Immature natural killer cell (primary cell): ENCODE results near the gene AP2B1. TPM values are rescaled to one million over a fixed set of nuclear protein-coding genes. Genes with fewer than 3 reads are reported as not detected.
"Not testable (repeated sequence)": the region's sequence is repeated elsewhere in the genome, so short reads cannot be mapped to it uniquely, and the experiment has no call there.

Experiments used
- DNase-seq, 3 donors: peaks; one replicate each; pipeline ENCODE4 v3.0.0; 2022; ENCODE audit warnings: mixed read lengths in 1 of 3
- H3K27ac Mint-ChIP-seq, 6 donors: one replicate each; pipeline ENCODE4 v1.8.0; 2020; ENCODE audit warnings: mixed read lengths in 6 of 6, mild to moderate bottlenecking in 5 of 6, inconsistent platforms in 4 of 6, moderate library complexity in 3 of 6
- H3K27me3 Mint-ChIP-seq, 3 donors: one replicate each; pipeline ENCODE4 v1.8.0; 2020 to 2021; ENCODE audit warnings: low read depth in 3 of 3, mild to moderate bottlenecking in 3 of 3, mixed read lengths in 3 of 3, moderate library complexity in 3 of 3, inconsistent platforms in 1 of 3
- H3K36me3 Mint-ChIP-seq, 3 donors: one replicate each; pipeline ENCODE4 v1.8.0; 2020; ENCODE audit warnings: mixed read lengths in 3 of 3, inconsistent platforms in 2 of 3, mild to moderate bottlenecking in 2 of 3
- H3K4me1 Mint-ChIP-seq, 2 donors: one replicate each; pipeline ENCODE4 v1.8.0; 2020; ENCODE audit warnings: inconsistent platforms in 2 of 2, mild to moderate bottlenecking in 2 of 2, mixed read lengths in 2 of 2, moderate library complexity in 1 of 2
- H3K4me3 Mint-ChIP-seq, 5 donors: one replicate each; pipeline ENCODE4 v1.8.0; 2020; ENCODE audit warnings: mild to moderate bottlenecking in 5 of 5, mixed read lengths in 5 of 5, inconsistent platforms in 3 of 5, moderate library complexity in 3 of 5
- H3K9me3 Mint-ChIP-seq, 6 donors: one replicate each; pipeline ENCODE4 v1.8.0; 2020; ENCODE audit warnings: mild to moderate bottlenecking in 6 of 6, mixed read lengths in 6 of 6, inconsistent platforms in 4 of 6, moderate library complexity in 3 of 6
- polyA plus RNA-seq, 3 donors: library from polyadenylated mRNA; unstranded; fragments of 300-500 nt; fragmentation: Illumina TruSeq; gene quantifications; one replicate each; pipeline ENCODE4 v1.2.3, GENCODE V29; 2021

The AP2B1 gene
- polyA plus RNA-seq, 3 donors from 2014 or later: 43.7 to 79.9 (median 51.4) TPM

DNA sequence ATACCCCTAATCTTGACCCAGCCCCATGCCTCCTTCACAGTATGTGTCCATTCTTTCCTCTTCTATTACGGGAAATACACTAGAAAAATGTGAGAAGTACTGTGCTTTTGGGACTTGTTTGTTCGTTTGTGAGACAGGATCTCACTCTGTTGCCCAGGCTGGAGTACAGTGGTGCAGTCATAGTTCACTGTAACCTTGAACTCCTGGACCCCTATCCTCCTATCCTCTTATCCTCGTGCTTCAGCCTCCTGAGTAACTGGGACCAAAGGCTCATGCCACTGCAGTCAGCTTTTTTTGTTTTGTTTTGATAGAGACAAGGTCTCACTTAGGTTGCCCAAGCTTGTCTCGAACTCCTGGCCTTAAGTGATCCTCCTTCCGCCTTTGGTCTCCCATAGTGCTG is 114.4 kb downstream of the AP2B1 start:
- no peaks in the 10 kb centered on the region for H3K27me3 Mint-ChIP-seq
- peaks cover 0 to 5% of the 10 kb centered on the region in 2 donors for H3K4me1 Mint-ChIP-seq
- H3K4me3 Mint-ChIP-seq: no peak overlapping the region
- DNase-seq: no peak
- H3K27ac Mint-ChIP-seq: peak overlapping the region in 1 of 6 donors; percentile 7
- peaks cover 9 to 12% (median 9%) of the 10 kb centered on the region in 3 donors for H3K36me3 Mint-ChIP-seq
- H3K9me3 Mint-ChIP-seq: peaks cover 0 to 5% (median 0%) of the 10 kb centered on the region in 6 donors

DNA sequence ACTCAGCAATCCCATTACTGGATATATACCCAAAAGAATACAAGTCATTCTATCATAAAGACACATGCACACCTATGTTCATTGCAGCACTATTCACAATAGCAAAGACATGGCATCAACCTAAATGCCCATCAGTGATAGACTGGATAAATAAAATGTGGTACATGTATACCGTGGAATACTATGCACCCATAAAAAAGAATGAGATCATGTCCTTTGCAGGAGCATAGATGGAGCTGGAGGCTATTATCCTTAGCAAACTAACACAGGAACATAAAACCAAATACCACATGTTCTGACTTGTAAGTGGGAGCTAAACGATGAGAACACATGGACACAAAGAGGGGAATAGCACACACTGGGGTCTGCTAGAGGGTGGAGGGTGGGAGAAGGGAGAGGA is 116.2 kb downstream of the AP2B1 start:
- not testable (repeated sequence) for H3K9me3 Mint-ChIP-seq, H3K4me1 Mint-ChIP-seq, H3K27me3 Mint-ChIP-seq, DNase-seq, H3K4me3 Mint-ChIP-seq, H3K27ac Mint-ChIP-seq
- peaks cover 9 to 13% (median 9%) of the 10 kb centered on the region in 3 donors for H3K36me3 Mint-ChIP-seq

DNA sequence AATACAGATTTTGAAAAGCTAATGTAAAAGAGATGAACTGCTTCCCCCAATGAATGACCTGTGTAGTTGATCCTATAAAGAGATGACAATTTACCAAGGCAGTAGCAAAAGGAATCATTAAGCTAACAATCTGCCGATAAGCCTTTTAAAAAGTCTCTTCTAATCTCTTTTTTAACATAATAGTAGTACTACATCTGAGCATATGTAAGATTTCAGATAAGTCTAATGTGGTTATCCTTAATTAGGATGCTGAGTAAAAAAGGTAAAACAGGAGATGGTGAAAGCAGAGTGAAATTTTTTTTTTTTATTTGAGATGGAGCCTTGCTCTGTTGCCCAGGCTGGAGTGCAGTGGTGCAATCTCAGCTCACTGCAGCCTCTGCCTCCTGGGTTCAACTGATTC is 118.1 kb downstream of the AP2B1 start:
- DNase-seq: no peak
- peaks cover 0 to 5% (median 0%) of the 10 kb centered on the region in 6 donors for H3K9me3 Mint-ChIP-seq
- H3K4me3 Mint-ChIP-seq: no peak overlapping the region
- peaks cover 2 to 5% of the 10 kb centered on the region in 2 donors for H3K4me1 Mint-ChIP-seq
- no peak overlapping the region for H3K27ac Mint-ChIP-seq
- no peaks in the 10 kb centered on the region for H3K27me3 Mint-ChIP-seq
- peaks cover 10 to 22% (median 12%) of the 10 kb centered on the region in 3 donors for H3K36me3 Mint-ChIP-seq

DNA sequence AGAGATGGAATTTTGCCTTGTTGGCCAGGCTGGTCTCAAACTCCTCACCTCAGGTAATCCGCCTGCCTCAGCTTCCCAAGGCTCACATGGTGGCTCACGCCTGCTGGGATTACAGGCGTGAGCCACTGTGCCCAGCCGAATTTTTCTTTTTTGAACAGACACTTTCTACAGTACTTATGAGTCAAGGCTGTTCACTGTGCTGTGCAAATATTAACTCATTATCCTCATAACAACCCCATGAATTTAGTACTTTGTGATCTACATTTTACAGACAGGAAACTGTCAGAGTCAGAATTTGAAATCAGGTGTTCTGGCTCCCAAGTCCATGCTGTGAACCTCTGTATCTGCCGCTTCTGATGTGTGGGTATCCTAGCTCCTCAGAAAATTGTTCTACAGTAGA is 118.6 kb downstream of the AP2B1 start:
- Mint-ChIP-seq H3K36me3 (peaks cover 12 to 26% (median 14%) of the 10 kb centered on the region in 3 donors), H3K4me1 (peaks cover 2 to 5% of the 10 kb centered on the region in 2 donors), H3K27ac (peak overlapping the region in 1 of 6 donors; percentile 28)

DNA sequence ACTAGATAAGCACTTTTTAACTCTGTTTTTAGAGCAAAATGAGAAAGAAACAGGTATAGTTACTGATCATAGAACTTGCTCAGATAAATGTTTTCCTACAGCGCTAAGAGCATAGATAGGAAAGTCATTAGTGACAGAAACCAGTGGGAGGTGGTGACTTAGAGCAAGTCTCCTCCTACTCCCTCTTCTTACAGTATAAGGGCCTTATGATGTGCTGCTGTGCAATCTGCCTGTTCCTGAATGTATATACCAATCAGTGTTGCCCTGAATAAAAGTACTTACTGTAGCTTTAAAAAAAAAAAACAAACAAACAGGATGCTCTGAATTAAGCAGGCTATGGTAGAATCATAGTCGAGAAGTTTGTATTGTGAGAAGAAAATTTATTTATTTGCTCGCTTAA is 121.0 kb downstream of the AP2B1 start:
- no peaks in the 10 kb centered on the region for H3K27me3 Mint-ChIP-seq
- no peak for DNase-seq
- no peaks in the 10 kb centered on the region for H3K9me3 Mint-ChIP-seq
- H3K4me3 Mint-ChIP-seq: no peak overlapping the region
- no peak overlapping the region for H3K27ac Mint-ChIP-seq
- H3K36me3 Mint-ChIP-seq: peaks cover 6 to 17% (median 9%) of the 10 kb centered on the region in 3 donors
- peaks cover 5% of the 10 kb centered on the region in 2 donors for H3K4me1 Mint-ChIP-seq

More for the DNA sequence above, 118.6 kb downstream of the AP2B1 start:
- H3K9me3 Mint-ChIP-seq: peaks cover 0 to 5% (median 0%) of the 10 kb centered on the region in 6 donors
- H3K4me3 Mint-ChIP-seq: no peak overlapping the region
- no peaks in the 10 kb centered on the region for H3K27me3 Mint-ChIP-seq
- no peak for DNase-seq

DNA sequence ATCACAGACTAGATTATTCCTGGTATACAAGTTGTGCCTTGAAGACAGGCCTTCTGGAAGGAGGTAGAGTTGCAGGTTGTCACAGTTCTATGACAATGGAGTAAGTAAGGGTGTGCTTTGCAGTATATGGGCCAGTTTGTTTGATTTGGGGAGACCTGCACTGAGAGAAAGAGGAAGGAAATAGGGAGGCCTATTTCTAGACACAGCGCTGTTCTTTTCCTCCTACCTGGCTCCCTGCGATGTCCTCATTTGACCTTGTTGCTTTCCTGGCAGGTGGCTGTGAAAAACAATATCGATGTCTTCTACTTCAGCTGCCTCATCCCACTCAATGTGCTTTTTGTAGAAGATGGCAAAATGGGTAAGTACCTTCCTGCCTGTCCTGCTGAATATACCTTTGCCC is 121.8 kb downstream of the AP2B1 start:
- no peak overlapping the region for H3K4me3 Mint-ChIP-seq
- H3K4me1 Mint-ChIP-seq: peaks cover 5% of the 10 kb centered on the region in 2 donors
- H3K27me3 Mint-ChIP-seq: no peaks in the 10 kb centered on the region
- H3K36me3 Mint-ChIP-seq: peaks cover 6 to 17% (median 9%) of the 10 kb centered on the region in 3 donors
- H3K9me3 Mint-ChIP-seq: no peaks in the 10 kb centered on the region
- no peak for DNase-seq
- peak overlapping the region in 1 of 6 donors; percentile 8 for H3K27ac Mint-ChIP-seq

DNA sequence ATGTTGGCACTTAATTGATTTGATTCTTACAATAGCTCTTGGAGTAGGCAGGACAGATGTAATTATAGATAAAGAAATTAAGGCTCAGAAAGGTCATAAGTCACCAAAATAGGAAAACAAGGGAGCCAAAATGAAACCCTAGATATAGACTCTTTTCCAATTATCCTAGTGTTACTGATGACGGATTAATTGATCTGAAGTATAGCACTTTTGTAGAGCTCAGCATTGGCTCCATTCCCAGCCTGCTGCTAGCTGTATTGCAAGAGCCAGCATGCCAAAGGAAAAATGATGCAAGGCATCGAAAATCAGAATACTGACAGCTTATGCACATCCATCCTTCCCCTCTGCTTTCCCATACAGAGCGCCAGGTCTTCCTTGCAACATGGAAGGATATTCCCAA is 122.8 kb downstream of the AP2B1 start:
- H3K27ac Mint-ChIP-seq: no peak overlapping the region
- no peaks in the 10 kb centered on the region for H3K9me3 Mint-ChIP-seq
- peaks cover 5% of the 10 kb centered on the region in 2 donors for H3K4me1 Mint-ChIP-seq

DNA sequence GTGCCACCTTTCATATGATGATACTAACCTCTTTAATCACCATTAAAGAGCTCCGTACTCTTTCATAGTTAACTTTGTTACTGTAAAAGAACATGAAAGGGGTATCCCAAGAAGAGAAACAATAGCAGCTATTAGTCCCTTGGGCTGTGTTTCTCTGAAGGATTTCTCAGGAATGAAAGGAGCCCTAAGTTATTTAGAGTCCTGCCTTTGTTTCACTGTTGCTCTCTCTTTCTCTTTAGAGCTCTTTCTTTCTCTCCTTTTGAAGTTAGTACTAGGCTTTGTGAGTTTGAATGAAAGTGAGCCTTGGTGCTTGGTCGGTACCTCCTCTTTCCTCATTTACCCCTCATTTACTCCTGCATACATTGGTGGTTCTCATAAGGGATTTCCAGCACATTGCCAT is 123.8 kb downstream of the AP2B1 start:
- Mint-ChIP-seq H3K9me3 (no peaks in the 10 kb centered on the region), H3K27me3 (no peaks in the 10 kb centered on the region), H3K27ac (no peak overlapping the region), H3K4me3 (no peak overlapping the region), H3K36me3 (peaks cover 6 to 17% (median 9%) of the 10 kb centered on the region in 3 donors), H3K4me1 (peaks cover 3 to 5% of the 10 kb centered on the region in 2 donors)
- no peak for DNase-seq

More for the DNA sequence above, 122.8 kb downstream of the AP2B1 start:
- peaks cover 6 to 17% (median 9%) of the 10 kb centered on the region in 3 donors for H3K36me3 Mint-ChIP-seq
- no peak for DNase-seq
- no peaks in the 10 kb centered on the region for H3K27me3 Mint-ChIP-seq
- H3K4me3 Mint-ChIP-seq: no peak overlapping the region

DNA sequence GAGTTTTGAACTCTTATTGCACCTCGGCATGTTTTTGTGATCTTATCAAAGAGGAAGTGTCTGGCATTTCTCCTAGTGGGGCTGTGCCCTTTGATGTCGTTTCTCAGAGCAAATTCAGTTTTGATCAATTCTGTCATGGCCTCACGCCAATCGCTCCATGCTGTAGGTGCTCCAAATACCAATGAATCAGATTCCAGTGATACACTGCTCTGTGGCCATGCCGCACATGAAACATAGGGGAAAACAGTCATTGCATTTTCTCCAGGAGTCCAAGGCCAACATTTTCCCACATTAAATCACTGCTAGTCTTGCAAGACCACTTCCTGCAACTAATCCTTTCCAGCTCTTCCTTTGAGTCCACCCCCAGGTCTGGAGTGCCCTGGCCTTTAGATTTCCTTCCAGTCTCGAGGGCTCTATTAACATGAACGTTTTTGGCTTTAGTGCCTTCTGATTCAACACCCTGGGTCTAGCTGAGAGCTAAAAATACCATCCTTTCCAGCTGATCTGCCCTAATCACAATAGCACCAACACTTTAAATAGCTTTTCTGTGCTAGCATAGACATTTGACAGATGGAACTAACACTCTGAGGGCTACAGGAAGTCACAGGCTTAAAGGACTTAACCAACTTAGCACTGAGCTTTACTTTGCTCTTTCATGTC is 126.1 kb downstream of the AP2B1 start:
- DNase-seq: no peak
- Mint-ChIP-seq H3K27me3 (no peaks in the 10 kb centered on the region), H3K4me1 (peaks cover 0 to 3% of the 10 kb centered on the region in 2 donors), H3K27ac (peak overlapping the region in 1 of 6 donors; percentile 25), H3K9me3 (no peaks in the 10 kb centered on the region), H3K4me3 (no peak overlapping the region), H3K36me3 (peaks cover 6 to 19% (median 12%) of the 10 kb centered on the region in 3 donors)

DNA sequence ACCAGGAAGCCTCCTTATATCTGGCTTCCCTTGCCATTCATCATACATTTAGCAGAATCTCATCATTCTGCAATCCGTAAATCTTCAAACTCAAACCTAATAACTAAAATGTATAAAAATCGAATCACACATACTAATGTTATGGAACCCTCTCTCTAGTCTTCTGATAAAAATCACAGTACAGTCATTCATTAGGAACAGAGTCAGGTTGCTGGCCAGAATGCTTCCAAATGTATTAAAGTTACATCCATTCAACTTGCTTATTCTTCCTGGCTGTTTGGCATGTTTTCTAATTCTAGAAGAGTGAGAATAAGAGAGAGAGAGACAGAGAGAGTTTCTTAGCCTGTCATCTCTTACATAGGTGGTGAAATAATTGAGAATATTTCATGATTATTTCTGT is 127.9 kb downstream of the AP2B1 start:
- no peaks in the 10 kb centered on the region for H3K27me3 Mint-ChIP-seq
- H3K9me3 Mint-ChIP-seq: no peaks in the 10 kb centered on the region
- peaks cover 0 to 2% of the 10 kb centered on the region in 2 donors for H3K4me1 Mint-ChIP-seq
- H3K27ac Mint-ChIP-seq: no peak overlapping the region
- no peak overlapping the region for H3K4me3 Mint-ChIP-seq
- no peak for DNase-seq
- H3K36me3 Mint-ChIP-seq: peaks cover 7 to 25% (median 17%) of the 10 kb centered on the region in 3 donors

DNA sequence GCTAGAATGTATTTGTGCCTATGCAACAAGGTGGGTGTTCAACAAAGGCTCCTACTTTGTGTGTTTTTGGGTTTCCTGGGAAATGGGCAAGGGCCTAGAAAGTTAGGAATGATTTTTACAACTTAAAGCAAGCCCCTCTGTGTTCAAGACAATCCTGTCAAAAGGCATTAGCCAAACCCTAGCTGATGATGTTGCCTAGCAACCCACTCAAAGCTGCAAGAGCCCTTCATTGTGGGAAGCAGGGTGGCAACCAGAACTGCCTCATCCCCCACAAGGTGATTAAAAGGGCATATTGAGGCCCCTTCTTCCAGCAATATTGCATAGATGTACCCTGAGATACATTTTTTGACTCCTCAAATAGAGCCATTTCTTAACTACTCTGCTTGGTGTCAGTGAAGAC is 128.3 kb downstream of the AP2B1 start:
- DNase-seq: no peak
- H3K9me3 Mint-ChIP-seq: no peaks in the 10 kb centered on the region
- no peak overlapping the region for H3K27ac Mint-ChIP-seq
- H3K36me3 Mint-ChIP-seq: peaks cover 7 to 25% (median 17%) of the 10 kb centered on the region in 3 donors
- H3K27me3 Mint-ChIP-seq: no peaks in the 10 kb centered on the region
- H3K4me1 Mint-ChIP-seq: peaks cover 0 to 2% of the 10 kb centered on the region in 2 donors
- no peak overlapping the region for H3K4me3 Mint-ChIP-seq

DNA sequence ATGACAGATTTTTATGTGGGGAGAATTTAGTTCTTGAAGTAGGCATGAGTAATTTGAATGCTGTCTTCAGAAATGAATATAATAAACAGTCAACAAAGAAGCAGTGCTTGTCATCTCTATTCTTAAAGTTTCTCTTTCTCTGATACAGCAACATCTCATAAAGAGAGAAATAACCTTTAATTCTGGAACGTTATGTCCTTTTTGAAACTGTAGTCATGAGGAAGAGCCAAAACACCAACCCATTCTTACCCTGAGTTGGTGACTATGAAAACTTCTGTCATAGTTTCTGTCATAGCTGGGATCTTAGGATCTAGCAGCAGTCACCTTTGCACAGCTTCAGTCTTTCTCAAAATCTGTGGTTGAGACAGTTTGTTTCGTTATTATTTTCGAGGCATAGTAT is 129.1 kb downstream of the AP2B1 start:
- Mint-ChIP-seq H3K36me3 (peaks cover 7 to 24% (median 19%) of the 10 kb centered on the region in 3 donors), H3K27ac (no peak overlapping the region), H3K27me3 (no peaks in the 10 kb centered on the region), H3K9me3 (no peaks in the 10 kb centered on the region), H3K4me1 (peaks cover 0 to under 1% of the 10 kb centered on the region in 2 donors), H3K4me3 (no peak overlapping the region)
- DNase-seq: no peak

DNA sequence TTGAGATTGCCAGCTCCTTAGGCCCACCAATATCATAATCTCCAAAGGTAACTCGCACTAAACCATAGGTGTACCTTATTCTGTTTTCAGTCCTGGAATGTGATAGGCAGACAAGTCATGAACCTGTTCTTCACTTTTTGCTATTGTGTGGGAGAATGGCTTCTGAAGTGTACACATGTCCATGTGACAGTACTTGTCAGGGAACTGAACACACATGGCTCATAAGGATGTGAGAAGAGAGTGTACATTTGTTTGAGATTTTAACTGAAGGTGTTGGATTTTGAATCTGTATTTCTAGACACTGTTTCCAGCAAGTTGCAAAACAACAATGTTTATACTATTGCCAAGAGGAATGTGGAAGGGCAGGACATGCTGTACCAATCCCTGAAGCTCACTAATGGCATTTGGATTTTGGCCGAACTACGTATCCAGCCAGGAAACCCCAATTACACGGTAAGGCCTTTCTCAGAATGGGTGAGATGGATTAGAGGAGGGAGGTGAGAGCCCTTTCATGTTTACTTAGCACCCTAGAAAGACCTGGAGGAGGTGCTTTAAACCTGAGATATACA is 129.9 kb downstream of the AP2B1 start:
- no peak for DNase-seq
- Mint-ChIP-seq H3K9me3 (no peaks in the 10 kb centered on the region), H3K27ac (no peak overlapping the region), H3K36me3 (peaks cover 7 to 23% (median 22%) of the 10 kb centered on the region in 3 donors), H3K4me3 (no peak overlapping the region), H3K27me3 (no peaks in the 10 kb centered on the region), H3K4me1 (no peaks in the 10 kb centered on the region)

DNA sequence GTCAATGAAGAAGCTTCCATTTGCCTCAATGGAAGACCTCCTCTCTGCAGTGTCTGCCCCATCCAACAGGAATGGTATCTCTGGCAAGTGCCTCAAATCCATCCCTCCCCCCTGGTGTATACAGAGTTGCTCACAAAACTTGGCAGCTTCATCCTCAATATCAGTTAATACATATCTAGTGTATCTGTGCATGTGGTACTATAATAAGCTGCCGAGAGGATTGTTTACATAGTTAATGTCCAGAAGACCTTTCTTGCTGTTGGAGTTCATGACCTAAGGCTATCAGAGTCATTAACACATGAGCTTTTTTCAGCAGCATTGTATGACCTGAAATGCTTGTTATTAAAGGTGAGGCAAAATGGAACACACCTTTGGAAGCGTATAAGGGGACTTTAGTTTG is 130.4 kb downstream of the AP2B1 start:
- no peak overlapping the region for H3K27ac Mint-ChIP-seq
- H3K36me3 Mint-ChIP-seq: peaks cover 7 to 23% (median 22%) of the 10 kb centered on the region in 3 donors
- H3K9me3 Mint-ChIP-seq: no peaks in the 10 kb centered on the region
- no peak for DNase-seq
- H3K27me3 Mint-ChIP-seq: no peaks in the 10 kb centered on the region
- no peak overlapping the region for H3K4me3 Mint-ChIP-seq
- H3K4me1 Mint-ChIP-seq: no peaks in the 10 kb centered on the region
